Epithelial cell of esophagus (primary cell): Measurements from ENCODE around the gene ARL6IP5.

Experiments used
- DNase-seq: peaks from one replicate; pipeline ENCODE4 v3.0.0; 2010; ENCODE audit warnings: low read depth
- H3K4me3 ChIP-seq: 2 replicates; pipeline ENCODE4 v1.5.1; 2011; ENCODE audit warnings: mild to moderate bottlenecking, low read length, control low read depth
- TF ChIP-seq, protein P1 (sequence below): IDR thresholded peaks from 2 replicates; pipeline ENCODE4 v1.5.1; 2011; ENCODE audit warnings: low read depth, mild to moderate bottlenecking, low read length, control low read depth, inconsistent platforms; ENCODE audit not compliant: insufficient read depth; ENCODE audit errors: missing control alignments

The ARL6IP5 gene, protein sequence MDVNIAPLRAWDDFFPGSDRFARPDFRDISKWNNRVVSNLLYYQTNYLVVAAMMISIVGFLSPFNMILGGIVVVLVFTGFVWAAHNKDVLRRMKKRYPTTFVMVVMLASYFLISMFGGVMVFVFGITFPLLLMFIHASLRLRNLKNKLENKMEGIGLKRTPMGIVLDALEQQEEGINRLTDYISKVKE

DNA sequence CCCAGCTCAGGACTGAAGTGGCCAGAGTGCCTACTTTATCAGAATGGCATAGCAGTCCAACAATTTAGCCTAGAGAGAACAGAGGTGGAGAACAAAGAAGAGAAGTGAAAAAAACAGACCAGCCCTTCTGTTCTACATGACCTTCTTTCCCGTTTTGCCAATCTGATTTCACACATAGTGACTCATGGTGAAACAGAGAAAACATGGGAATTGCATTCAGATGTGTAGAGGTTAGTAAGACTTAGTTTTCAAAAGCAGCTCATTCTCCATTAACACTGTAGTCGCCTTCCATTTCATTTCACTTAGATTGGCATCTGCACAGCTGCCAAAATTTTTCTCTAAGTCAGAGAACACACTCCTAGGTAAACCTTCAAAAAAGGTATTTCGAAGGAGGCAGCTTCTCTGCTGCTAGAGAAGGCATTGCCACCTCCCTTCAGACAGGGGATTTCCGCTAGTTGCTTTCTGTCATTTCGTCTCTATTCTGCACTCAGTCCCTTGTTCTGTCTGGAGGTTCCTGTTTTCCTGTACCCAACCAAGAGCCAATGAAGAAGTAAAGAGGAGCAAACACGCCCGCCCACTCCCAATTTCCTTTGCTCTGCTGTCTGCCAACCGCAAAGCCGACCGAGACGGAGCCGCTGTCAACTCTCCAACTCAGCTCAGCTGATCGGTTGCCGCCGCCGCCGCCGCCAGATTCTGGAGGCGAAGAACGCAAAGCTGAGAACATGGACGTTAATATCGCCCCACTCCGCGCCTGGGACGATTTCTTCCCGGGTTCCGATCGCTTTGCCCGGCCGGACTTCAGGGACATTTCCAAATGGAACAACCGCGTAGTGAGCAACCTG, at the start of gene ARL6IP5:
TSS of gene ARL6IP5 (plus strand) at position 612 of the 842 bp plus-strand sequence. CDS start at position 723, 111 bp downstream.
- H3K4me3 ChIP-seq, result peak within 1 kb of the TSS; percentile 94
- DNase-seq, result peak; percentile 93
- TF ChIP-seq, protein P1, sequence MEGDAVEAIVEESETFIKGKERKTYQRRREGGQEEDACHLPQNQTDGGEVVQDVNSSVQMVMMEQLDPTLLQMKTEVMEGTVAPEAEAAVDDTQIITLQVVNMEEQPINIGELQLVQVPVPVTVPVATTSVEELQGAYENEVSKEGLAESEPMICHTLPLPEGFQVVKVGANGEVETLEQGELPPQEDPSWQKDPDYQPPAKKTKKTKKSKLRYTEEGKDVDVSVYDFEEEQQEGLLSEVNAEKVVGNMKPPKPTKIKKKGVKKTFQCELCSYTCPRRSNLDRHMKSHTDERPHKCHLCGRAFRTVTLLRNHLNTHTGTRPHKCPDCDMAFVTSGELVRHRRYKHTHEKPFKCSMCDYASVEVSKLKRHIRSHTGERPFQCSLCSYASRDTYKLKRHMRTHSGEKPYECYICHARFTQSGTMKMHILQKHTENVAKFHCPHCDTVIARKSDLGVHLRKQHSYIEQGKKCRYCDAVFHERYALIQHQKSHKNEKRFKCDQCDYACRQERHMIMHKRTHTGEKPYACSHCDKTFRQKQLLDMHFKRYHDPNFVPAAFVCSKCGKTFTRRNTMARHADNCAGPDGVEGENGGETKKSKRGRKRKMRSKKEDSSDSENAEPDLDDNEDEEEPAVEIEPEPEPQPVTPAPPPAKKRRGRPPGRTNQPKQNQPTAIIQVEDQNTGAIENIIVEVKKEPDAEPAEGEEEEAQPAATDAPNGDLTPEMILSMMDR, result no peak

DNA sequence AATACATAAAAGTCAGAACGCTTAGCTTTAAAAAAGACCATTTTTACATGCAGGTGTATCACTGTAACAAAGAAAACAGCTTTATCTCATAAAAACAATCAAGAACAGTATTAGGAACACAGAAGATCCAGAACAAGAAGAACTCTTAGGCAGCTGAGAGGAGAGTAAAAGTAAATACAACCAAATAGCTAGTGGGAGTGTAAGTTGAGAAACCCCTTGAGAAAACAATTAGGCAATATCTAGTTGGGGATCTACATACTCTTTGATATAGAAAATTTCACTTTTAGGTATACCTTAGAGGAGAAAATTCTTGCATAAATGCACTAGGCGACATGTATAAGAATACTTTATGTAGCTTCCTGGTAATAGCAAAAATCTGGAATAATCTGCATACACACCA, 40.1 kb upstream of the ARL6IP5 start:
- H3K4me3 ChIP-seq, result no peak overlapping the region
- no peak for DNase-seq
- TF ChIP-seq, protein P1, result no peak

DNA sequence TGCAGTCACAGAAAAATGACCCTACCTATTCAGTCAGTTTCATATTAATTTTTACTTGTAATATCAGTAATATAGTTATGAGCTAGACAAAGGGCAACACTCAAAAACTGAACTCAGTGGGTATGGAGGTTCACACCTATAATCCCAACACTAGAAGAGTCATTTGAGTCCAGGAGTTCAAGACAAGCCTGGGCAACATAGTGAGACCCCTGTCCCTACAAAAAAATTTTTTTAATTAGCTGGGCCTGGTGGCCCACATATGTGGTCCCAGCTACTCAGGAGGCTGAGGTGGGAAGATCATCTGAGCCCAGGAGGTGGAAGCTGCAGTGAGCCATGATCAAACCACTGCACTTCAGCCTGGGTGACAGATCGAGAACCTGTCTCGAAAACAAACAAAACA, 35.7 kb upstream of the ARL6IP5 start:
- TF ChIP-seq, protein P1, result no peak
- no peak for DNase-seq
- no peak overlapping the region for H3K4me3 ChIP-seq

DNA sequence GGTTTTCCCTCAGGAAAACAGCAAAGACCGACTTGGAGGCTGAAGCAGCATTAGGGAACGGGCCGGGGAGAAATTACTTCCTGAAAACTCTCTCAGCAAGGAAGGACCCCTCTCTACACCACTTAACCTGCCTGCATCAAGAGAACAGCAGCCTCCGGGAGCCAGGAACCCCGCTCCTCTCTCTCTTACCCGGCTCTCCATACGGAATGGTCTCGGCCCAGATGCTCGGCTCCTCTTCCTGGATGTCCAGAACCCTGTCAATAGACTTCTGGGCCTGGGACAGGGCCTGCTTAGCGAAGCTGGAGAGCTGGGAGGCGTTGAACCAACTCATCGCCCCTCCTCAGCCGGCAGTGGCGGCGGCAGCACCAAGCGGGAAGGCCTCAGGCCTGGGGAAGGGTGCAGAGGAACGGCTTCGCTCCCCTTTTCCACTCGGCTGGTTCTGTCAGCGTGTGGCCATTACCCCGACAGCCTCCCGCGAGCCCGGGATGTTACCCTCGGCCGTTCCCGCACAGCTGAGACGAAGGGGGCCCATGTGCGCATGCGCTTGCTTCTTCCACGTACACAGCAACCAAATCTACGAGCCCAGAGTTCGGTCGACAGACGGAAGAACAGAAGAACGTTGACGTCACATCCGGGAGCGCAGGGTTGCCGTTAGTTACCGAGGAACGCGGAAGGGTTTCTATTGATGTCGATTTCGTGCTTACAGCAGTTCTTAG, 32.8 kb upstream of the ARL6IP5 start, which contains the start of gene TMF1:
TSS of gene TMF1 (minus strand) at position 578 of the 716 bp plus-strand sequence. CDS start at position 331, 247 bp downstream.
- DNase-seq, result peak; percentile 100
- TF ChIP-seq, protein P1, result no peak
- H3K4me3 ChIP-seq, result peak within 1 kb of the TSS; percentile 91

DNA sequence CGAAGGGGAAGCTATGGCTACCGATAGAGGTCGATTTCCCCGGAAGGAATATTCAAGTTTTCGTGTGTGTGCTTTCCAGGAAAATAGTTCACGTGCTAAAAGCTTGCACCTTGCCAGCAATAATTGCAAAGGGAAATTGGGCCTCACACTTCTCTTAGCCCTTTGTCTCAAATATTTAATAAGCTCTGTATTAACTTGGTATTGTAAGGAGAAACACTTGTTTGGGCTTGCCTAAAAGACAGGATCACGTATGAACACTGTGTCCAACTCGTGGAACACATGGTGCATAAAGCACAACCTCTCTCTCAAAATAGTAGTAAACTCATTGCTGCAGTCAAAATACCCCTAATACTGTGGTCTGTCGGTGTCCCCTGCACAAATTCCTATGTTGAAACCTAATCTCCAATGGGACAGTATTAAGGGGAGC, 32.3 kb upstream of the ARL6IP5 start:
- TF ChIP-seq, protein P1, result no peak
- no peak for DNase-seq
- peak overlapping the region; percentile 91 for H3K4me3 ChIP-seq

DNA sequence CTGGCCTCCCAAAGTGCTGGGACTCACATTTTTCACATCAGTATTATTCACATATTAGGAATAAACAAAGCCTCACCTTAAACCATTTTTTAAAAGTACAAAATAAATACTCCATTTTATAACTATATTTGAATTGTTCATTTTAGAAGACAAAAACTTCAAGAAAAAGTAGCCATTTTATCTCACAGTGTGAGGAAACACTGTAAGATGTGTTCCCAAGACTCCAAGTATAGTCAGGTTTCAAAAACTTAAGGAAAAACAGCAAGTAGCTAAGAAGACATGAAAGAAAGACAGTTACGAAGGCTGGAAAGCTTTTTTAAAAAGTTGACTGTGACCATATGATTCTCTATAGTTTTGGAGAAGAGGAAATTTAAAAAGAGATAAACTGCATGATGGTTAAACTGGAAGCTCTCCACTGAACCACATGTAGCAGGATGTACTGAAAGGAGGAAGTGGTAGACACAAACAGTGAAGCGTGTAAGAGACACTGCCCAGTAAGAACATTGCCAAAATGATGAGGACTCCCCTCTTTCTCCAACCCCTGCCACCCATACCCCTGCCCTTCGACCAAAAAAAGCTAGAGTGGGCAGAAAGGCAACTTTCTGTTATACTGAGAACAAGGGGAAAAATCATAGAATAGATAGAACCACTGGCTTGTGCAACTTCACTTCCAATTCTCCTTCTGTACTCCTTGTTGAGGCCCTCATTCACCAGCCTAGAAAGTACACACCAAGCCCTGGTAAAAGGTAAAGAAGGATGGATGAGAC, 26.4 kb upstream of the ARL6IP5 start:
- TF ChIP-seq, protein P1, result no peak
- H3K4me3 ChIP-seq, result no peak overlapping the region
- no peak for DNase-seq
